Measurements from ENCODE around the gene NT5DC2.

The NT5DC2 gene

DNA sequence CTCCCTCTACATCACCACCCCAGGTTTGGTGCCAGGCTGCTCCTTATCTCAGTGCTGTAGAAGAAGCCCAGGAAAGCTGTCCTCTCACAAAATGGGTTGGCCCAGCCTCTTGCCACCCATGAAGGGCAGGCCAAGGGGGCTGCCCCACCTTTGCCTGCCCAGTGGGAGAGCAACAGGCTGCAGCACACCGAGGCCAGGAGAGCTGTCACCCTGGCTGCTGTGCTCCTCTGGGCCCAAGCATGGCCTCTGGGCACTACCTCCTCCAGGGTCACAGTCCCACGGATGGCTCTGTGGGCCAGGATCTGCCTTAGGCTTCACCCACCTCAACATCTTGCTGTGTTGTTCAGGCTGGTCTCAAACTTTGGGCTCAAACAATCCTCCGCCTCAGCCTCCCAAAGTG lies 44.9 kb downstream of the NT5DC2 start:
- Histone ChIP-seq H3K4me3 (ENCODE audit: low read depth, low read length) (no peak overlapping the region), H3K27me3 (ENCODE audit: insufficient read depth, low read depth, severe bottlenecking) (no peaks in the 10 kb centered on the region), H3K27ac (no peak overlapping the region), H3K36me3 (peaks cover 93% of the 10 kb centered on the region), H3K9me3 (ENCODE audit: severe bottlenecking) (no peaks in the 10 kb centered on the region)
- TF ChIP-seq, protein P1, sequence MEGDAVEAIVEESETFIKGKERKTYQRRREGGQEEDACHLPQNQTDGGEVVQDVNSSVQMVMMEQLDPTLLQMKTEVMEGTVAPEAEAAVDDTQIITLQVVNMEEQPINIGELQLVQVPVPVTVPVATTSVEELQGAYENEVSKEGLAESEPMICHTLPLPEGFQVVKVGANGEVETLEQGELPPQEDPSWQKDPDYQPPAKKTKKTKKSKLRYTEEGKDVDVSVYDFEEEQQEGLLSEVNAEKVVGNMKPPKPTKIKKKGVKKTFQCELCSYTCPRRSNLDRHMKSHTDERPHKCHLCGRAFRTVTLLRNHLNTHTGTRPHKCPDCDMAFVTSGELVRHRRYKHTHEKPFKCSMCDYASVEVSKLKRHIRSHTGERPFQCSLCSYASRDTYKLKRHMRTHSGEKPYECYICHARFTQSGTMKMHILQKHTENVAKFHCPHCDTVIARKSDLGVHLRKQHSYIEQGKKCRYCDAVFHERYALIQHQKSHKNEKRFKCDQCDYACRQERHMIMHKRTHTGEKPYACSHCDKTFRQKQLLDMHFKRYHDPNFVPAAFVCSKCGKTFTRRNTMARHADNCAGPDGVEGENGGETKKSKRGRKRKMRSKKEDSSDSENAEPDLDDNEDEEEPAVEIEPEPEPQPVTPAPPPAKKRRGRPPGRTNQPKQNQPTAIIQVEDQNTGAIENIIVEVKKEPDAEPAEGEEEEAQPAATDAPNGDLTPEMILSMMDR (IDR thresholded peaks at IDR 0.05; ENCODE audit: low read depth, low read length) = no peak
- DNase-seq = no peak

DNA sequence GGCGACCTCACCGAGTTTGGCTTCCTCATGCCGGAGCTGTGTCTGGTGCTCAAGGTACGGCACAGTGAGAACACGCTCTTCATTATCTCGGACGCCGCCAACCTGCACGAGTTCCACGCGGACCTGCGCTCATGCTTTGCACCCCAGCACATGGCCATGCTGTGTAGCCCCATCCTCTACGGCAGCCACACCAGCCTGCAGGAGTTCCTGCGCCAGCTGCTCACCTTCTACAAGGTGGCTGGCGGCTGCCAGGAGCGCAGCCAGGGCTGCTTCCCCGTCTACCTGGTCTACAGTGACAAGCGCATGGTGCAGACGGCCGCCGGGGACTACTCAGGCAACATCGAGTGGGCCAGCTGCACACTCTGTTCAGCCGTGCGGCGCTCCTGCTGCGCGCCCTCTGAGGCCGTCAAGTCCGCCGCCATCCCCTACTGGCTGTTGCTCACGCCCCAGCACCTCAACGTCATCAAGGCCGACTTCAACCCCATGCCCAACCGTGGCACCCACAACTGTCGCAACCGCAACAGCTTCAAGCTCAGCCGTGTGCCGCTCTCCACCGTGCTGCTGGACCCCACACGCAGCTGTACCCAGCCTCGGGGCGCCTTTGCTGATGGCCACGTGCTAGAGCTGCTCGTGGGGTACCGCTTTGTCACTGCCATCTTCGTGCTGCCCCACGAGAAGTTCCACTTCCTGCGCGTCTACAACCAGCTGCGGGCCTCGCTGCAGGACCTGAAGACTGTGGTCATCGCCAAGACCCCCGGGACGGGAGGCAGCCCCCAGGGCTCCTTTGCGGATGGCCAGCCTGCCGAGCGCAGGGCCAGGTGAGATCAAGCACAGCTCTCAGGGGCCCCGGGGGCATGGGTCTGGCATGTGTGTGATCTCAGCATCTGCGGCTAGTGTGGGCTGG lies 45.6 kb downstream of the NT5DC2 start:
- H3K36me3 ChIP-seq = peaks cover 94% of the 10 kb centered on the region

DNA sequence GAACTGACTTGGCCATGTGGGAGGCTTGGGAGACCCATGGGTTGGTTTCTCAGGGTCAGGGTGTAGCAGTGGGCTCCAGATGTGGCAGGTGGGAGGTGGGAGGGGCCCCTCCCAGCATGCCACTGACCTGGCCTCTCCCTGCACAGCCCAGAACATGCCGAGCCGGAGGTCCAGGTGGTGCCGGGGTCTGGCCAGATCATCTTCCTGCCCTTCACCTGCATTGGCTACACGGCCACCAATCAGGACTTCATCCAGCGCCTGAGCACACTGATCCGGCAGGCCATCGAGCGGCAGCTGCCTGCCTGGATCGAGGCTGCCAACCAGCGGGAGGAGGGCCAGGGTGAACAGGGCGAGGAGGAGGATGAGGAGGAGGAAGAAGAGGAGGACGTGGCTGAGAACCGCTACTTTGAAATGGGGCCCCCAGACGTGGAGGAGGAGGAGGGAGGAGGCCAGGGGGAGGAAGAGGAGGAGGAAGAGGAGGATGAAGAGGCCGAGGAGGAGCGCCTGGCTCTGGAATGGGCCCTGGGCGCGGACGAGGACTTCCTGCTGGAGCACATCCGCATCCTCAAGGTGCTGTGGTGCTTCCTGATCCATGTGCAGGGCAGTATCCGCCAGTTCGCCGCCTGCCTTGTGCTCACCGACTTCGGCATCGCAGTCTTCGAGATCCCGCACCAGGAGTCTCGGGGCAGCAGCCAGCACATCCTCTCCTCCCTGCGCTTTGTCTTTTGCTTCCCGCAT lies 46.4 kb downstream of the NT5DC2 start:
- no peak for DNase-seq
- H3K9me3 ChIP-seq (ENCODE audit: severe bottlenecking) = no peaks in the 10 kb centered on the region
- no peak overlapping the region for H3K27ac ChIP-seq
- H3K36me3 ChIP-seq = peaks cover 94% of the 10 kb centered on the region
- no peak overlapping the region for H3K4me3 ChIP-seq (ENCODE audit: low read depth, low read length)
- TF ChIP-seq, protein P1 (IDR thresholded peaks at IDR 0.05; ENCODE audit: low read depth, low read length) = no peak
- no peaks in the 10 kb centered on the region for H3K27me3 ChIP-seq (ENCODE audit: insufficient read depth, low read depth, severe bottlenecking)

More for the DNA sequence above, 45.6 kb downstream of the NT5DC2 start:
- no peak overlapping the region for H3K4me3 ChIP-seq (ENCODE audit: low read depth, low read length)
- TF ChIP-seq, protein P1 (IDR thresholded peaks at IDR 0.05; ENCODE audit: low read depth, low read length) = no peak
- no peaks in the 10 kb centered on the region for H3K9me3 ChIP-seq (ENCODE audit: severe bottlenecking)
- H3K27me3 ChIP-seq (ENCODE audit: insufficient read depth, low read depth, severe bottlenecking) = no peaks in the 10 kb centered on the region
- no peak for DNase-seq
- no peak overlapping the region for H3K27ac ChIP-seq

DNA sequence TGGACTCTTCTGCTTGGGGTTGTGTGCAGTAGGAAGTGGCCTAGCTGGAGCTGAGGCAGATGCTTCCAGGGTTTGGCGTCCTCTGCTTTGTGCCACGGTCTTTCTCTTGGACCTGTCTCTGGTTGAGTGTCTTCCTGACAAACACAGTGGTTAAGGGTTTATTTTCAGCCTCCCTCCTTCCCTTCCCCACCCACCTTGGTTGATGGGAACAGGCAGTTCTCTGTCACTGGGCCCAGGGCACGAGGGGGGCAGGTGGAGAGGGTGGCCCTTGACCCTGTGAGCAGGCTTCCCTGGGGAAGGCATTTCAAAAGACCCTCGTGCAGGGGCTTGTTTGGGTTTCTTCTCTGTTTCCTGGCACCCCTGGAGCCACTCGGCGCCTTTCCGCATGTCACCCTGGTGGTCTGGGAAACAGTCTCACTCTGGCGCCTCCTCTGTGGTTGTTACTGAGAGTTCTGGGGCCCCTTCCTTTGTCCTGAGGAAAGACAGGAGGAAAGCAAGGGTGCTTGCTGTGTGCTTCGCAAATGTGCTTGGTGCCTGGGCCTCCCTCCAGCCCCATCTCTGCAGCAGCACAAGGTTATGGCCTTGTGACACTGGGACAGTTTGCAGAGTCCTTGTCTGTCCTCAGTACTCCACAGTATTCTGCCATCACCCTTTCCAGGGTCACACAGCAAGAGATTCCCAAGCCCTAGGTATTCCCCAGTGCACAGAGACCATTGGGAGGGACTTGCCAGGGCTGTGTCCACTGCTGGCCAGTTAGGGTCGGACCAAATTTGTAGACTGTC lies 48.8 kb downstream of the NT5DC2 start:
- H3K9me3 ChIP-seq (ENCODE audit: severe bottlenecking) = no peaks in the 10 kb centered on the region
- no peak overlapping the region for H3K4me3 ChIP-seq (ENCODE audit: low read depth, low read length)
- H3K27me3 ChIP-seq (ENCODE audit: insufficient read depth, low read depth, severe bottlenecking) = no peaks in the 10 kb centered on the region
- TF ChIP-seq, protein P1 (IDR thresholded peaks at IDR 0.05; ENCODE audit: low read depth, low read length) = no peak
- H3K36me3 ChIP-seq = peaks cover 94% of the 10 kb centered on the region
- no peak overlapping the region for H3K27ac ChIP-seq
- no peak for DNase-seq

DNA sequence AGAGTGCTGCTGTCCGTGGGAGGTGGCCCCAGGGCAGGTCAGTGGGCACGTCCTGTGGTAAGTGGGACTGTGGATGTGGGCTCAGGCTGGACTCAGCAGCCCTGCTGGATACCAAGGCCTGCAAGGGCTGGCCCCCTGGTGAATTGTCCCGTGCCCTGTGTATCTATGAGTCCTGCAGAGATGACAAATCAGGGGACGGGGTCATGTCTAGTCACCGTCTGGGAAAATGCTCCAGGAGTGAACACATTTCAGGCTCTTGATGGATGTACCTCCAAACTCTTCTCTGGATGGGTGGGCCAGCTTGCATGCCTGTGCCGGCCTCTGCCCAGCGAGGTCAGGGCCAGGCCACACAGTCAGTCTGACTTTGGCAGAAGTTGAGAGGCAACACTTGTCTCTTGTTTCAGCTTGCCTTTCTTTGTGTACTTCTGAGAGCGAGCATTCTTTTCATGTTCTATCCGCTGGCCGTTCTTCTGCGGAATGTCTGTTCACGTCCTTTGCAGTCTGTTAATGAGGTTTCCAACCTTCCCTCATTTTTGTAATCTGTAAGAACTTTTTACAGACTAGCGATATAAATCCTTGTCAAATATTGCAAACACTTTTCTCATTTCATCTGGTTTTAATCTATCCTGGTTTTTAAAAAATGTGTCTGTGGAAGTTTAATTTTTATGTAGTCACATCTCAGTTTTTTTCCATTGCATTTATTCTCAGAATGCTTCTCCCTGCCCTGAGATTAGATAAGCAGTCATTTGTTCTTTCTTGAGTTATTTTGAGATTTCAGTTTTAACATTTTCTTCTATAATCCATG lies 49.9 kb downstream of the NT5DC2 start:
- Histone ChIP-seq H3K27ac (no peak overlapping the region), H3K4me3 (ENCODE audit: low read depth, low read length) (no peak overlapping the region), H3K27me3 (ENCODE audit: insufficient read depth, low read depth, severe bottlenecking) (no peaks in the 10 kb centered on the region), H3K36me3 (peaks cover 94% of the 10 kb centered on the region), H3K9me3 (ENCODE audit: severe bottlenecking) (no peaks in the 10 kb centered on the region)
- no peak for DNase-seq
- TF ChIP-seq, protein P1 (IDR thresholded peaks at IDR 0.05; ENCODE audit: low read depth, low read length) = no peak

Data from WERI-Rb-1 (cell line).